HCT116 (cell line): ENCODE results near the gene SLCO2A1. TPM values are rescaled to one million over a fixed set of nuclear protein-coding genes. Genes with fewer than 3 reads are reported as not detected.

Experiments used
- ATAC-seq: fragments of 200-7000 bp; cut with Tn5 transposase; 2 replicates; pipeline ENCODE4 v1.9.1; 2020; ENCODE audit warnings: mild to moderate bottlenecking, moderate library complexity
- BruUV-seq: library from RNA; stranded (reverse); fragments of 400-500 nt; replicated peaks from 2 replicates; lab custom pipeline; 2021; lab: Mats Ljungman, UMichigan
- CTCF ChIA-PET: fragments of 300-600 bp; sonication (Branson Sonifier 250); formaldehyde crosslinking; loops from one replicate; lab custom pipeline; 2021; ENCODE audit warnings: antibody characterized with exemption; lab: Charles Lee
- POLR2A ChIA-PET: fragments of 300-600, 350-600 bp; sonication (Branson Sonifier 250); formaldehyde crosslinking; loops from one replicate; lab custom pipeline; 2021; ENCODE audit warnings: antibody characterized with exemption; lab: Charles Lee
- RAD21 ChIA-PET, 2 experiments: fragments of 300-600 bp; sonication (Branson Sonifier 250); formaldehyde crosslinking; loops; one replicate each; lab custom pipeline; 2023; ENCODE audit warnings: low total read pairs in 2 of 2; ENCODE audit not compliant: uncharacterized antibody in 2 of 2, unreplicated experiment in 2 of 2, low non-redundant PET in 1 of 2; lab: Charles Lee
- DNase-seq: peaks from one replicate; pipeline ENCODE4 v3.0.0-alpha.2; 2010; ENCODE audit warnings: low read depth, low spot score
- H2AFZ ChIP-seq: fragments of 200-600 bp; shearing (Covaris generic), sonication (generic); 2 replicates; pipeline ENCODE4 v1.6.1; 2017; ENCODE audit warnings: low read depth, mixed run types, mixed read lengths, antibody characterized with exemption, low read length; ENCODE audit not compliant: poor library complexity, severe bottlenecking
- H3K27ac ChIP-seq: 2 replicates; pipeline ENCODE4 v1.5.1; 2012; ENCODE audit warnings: low read depth, low read length
- H3K27me3 ChIP-seq: fragments of 200-600 bp; sonication (generic); 2 replicates; pipeline ENCODE4 v1.6.1; 2016; ENCODE audit warnings: mixed run types, low read length, mixed read lengths; ENCODE audit not compliant: insufficient read depth
- H3K36me3 ChIP-seq, 2 experiments: fragments of 200-500 bp in 1 of 2; fragments of 200-600 bp in 1 of 2; sonication (Bioruptor generic) in 1 of 2; sonication (generic) in 1 of 2; 2 replicates each; pipeline versions ENCODE4 v1.5.1 to v1.6.1; 2014 to 2016; ENCODE audit warnings: low read length in 2 of 2, inconsistent platforms in 1 of 2, mixed read lengths in 1 of 2, mixed run types in 1 of 2; ENCODE audit not compliant: insufficient read depth in 2 of 2, control insufficient read depth in 1 of 2
- H3K4me1 ChIP-seq, 2 experiments: fragments of 200-600 bp in 1 of 2; sonication (generic) in 1 of 2; 2 replicates each; pipeline versions ENCODE4 v1.5.1 to v1.6.1; 2012 to 2017; ENCODE audit warnings: low read length in 2 of 2, inconsistent platforms in 1 of 2, mild to moderate bottlenecking in 1 of 2, mixed read lengths in 1 of 2, mixed run types in 1 of 2, moderate library complexity in 1 of 2; ENCODE audit not compliant: insufficient read depth in 2 of 2, control insufficient read depth in 1 of 2
- H3K4me2 ChIP-seq: fragments of 200-600 bp; sonication (generic); 2 replicates; pipeline ENCODE4 v1.6.1; 2017; ENCODE audit warnings: mixed run types, low read length, mixed read lengths
- H3K4me3 ChIP-seq, 2 experiments: fragments of 200-600 bp in 1 of 2; sonication (generic) in 1 of 2; replicated peaks in 1 of 2; 2 replicates each; pipeline ENCODE4 v1.5.1; 2011 to 2016; ENCODE audit warnings: low read length in 2 of 2, control low read depth in 1 of 2, low read depth in 1 of 2, mild to moderate bottlenecking in 1 of 2, mixed read lengths in 1 of 2, mixed run types in 1 of 2
- H3K79me2 ChIP-seq: fragments of 200-600 bp; sonication (generic); 2 replicates; pipeline ENCODE4 v1.6.1; 2017; ENCODE audit warnings: mild to moderate bottlenecking, mixed run types, low read length, moderate library complexity, mixed read lengths; ENCODE audit not compliant: insufficient read depth
- H3K9ac ChIP-seq: fragments of 200-600 bp; sonication (generic); 2 replicates; pipeline ENCODE4 v1.6.1; 2016; ENCODE audit warnings: low read length, mixed read lengths
- H3K9me2 ChIP-seq: fragments of 200-600 bp; sonication (generic), shearing (Covaris generic); 2 replicates; pipeline ENCODE4 v1.6.1; 2017; ENCODE audit warnings: mixed run types, mild to moderate bottlenecking, moderate library complexity; ENCODE audit not compliant: insufficient read depth
- H3K9me3 ChIP-seq, 2 experiments: fragments of 200-500 bp in 1 of 2; fragments of 200-600 bp in 1 of 2; sonication (Bioruptor generic) in 1 of 2; sonication (generic) in 1 of 2; 2 replicates each; pipeline ENCODE4 v1.6.1; 2014 to 2017; ENCODE audit warnings: low read length in 2 of 2, mixed read lengths in 2 of 2, inconsistent platforms in 1 of 2, low read depth in 1 of 2, mild to moderate bottlenecking in 1 of 2, mixed run types in 1 of 2, moderate library complexity in 1 of 2; ENCODE audit not compliant: control insufficient read depth in 1 of 2, insufficient read depth in 1 of 2
- H4K20me1 ChIP-seq: fragments of 200-600 bp; sonication (generic), shearing (Covaris generic); 2 replicates; pipeline ENCODE4 v1.6.1; 2017; ENCODE audit warnings: mixed run types, mild to moderate bottlenecking, moderate library complexity; ENCODE audit not compliant: insufficient read depth
- CEBPB ChIP-seq: IDR thresholded peaks from 2 replicates; pipeline ENCODE4 v1.6.1; 2012; ENCODE audit warnings: low read depth
- EGR1 ChIP-seq: IDR thresholded peaks from 2 replicates; pipeline ENCODE4 v1.6.1; 2012; ENCODE audit warnings: low read depth
- ELF1 ChIP-seq: IDR thresholded peaks from 2 replicates; pipeline ENCODE4 v1.6.1; 2012; ENCODE audit warnings: low read depth, borderline replicate concordance
- EZH2phosphoT487 ChIP-seq: fragments of 200-600 bp; IDR thresholded peaks from 2 replicates; pipeline ENCODE4 v1.6.1; 2018; ENCODE audit warnings: antibody characterized with exemption, borderline replicate concordance
- FOSL1 ChIP-seq: IDR thresholded peaks from 2 replicates; pipeline ENCODE4 v1.6.1; 2012; ENCODE audit warnings: low read depth
- POLR2AphosphoS5 ChIP-seq: IDR thresholded peaks from 2 replicates; pipeline ENCODE4 v1.6.1; 2011; ENCODE audit warnings: mild to moderate bottlenecking, low read depth, low read length, moderate library complexity
- SP1 ChIP-seq: IDR thresholded peaks from 2 replicates; pipeline ENCODE4 v1.6.1; 2012; ENCODE audit warnings: low read depth
- YY1 ChIP-seq: IDR thresholded peaks from 2 replicates; pipeline ENCODE4 v1.6.1; 2011; ENCODE audit warnings: low read length, low read depth, moderate library complexity, mild to moderate bottlenecking; ENCODE audit not compliant: insufficient replicate concordance; ENCODE audit errors: extremely low read depth
- ZFX ChIP-seq: fragments of 450-650 bp; IDR thresholded peaks from 2 replicates; pipeline ENCODE4 v1.6.1; 2017
- ZNF274 ChIP-seq: fragments of 200-500 bp; sonication (Bioruptor generic); IDR thresholded peaks from 2 replicates; pipeline ENCODE4 v1.6.1; 2014; ENCODE audit warnings: mild to moderate bottlenecking, low read depth, low read length, inconsistent platforms
- intact Hi-C: fragments of 100-400 bp; cut with micrococcal nuclease; formaldehyde crosslinking; loops from 2 replicates; pipeline ENCODE4 v1.10.0; 2022
- total RNA-seq: library from RNA; stranded (reverse); gene quantifications from one replicate; pipeline ENCODE4 v1.2.1, GENCODE V29; 2021; ENCODE audit not compliant: unreplicated experiment
- TF ChIP-seq, protein P1 (sequence below): IDR thresholded peaks from 2 replicates; pipeline ENCODE4 v1.6.1; 2011; ENCODE audit warnings: mild to moderate bottlenecking, low read length, moderate library complexity; ENCODE audit not compliant: insufficient replicate concordance; ENCODE audit errors: extremely low read depth
- TF ChIP-seq, protein P2 (sequence below): IDR thresholded peaks from 2 replicates; pipeline ENCODE4 v1.6.1; 2012; ENCODE audit warnings: low read depth
- TF ChIP-seq, protein P3 (sequence below), 3 experiments: fragments of 200-600 bp in 1 of 3; sonication (generic) in 1 of 3; IDR thresholded peaks in 2 of 3; conservative IDR thresholded peaks in 1 of 3; 2 replicates each; pipeline ENCODE4 v1.5.1; 2012 to 2017; ENCODE audit warnings: low read depth in 2 of 3, low read length in 2 of 3, antibody characterized with exemption in 1 of 3, borderline replicate concordance in 1 of 3, control low read depth in 1 of 3, mild to moderate bottlenecking in 1 of 3, mixed read lengths in 1 of 3, mixed run types in 1 of 3, moderate library complexity in 1 of 3; ENCODE audit not compliant: insufficient read depth in 1 of 3
- TF ChIP-seq, protein P4 (sequence below): IDR thresholded peaks from 2 replicates; pipeline ENCODE4 v1.6.1; 2012

Gene SLCO2A1
- total RNA-seq, 1 experiment from 2014 or later, result 0.52 TPM

DNA sequence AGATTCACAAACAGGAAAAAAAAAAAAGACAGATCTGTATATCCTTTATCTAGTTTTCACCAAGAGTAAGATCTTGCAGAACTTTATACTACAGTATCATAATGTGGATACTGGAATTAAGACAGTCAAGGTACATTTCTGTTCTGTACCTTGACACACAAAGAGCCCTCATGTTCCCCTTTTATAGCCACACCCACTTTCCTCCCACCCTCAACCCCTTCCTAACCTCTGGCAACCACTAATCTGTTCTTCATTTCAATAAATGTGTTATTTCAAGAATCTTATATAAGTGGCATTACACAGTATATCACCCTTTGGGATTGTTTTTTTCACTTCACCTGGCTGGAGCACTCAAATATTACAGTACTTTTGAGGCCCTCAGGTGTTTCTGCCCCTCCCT lies 130.4 kb downstream of the SLCO2A1 start (continued):
- TF ChIP-seq ZNF274 (no peak), FOSL1 (no peak), CEBPB (no peak)
- TF ChIP-seq, protein P1, sequence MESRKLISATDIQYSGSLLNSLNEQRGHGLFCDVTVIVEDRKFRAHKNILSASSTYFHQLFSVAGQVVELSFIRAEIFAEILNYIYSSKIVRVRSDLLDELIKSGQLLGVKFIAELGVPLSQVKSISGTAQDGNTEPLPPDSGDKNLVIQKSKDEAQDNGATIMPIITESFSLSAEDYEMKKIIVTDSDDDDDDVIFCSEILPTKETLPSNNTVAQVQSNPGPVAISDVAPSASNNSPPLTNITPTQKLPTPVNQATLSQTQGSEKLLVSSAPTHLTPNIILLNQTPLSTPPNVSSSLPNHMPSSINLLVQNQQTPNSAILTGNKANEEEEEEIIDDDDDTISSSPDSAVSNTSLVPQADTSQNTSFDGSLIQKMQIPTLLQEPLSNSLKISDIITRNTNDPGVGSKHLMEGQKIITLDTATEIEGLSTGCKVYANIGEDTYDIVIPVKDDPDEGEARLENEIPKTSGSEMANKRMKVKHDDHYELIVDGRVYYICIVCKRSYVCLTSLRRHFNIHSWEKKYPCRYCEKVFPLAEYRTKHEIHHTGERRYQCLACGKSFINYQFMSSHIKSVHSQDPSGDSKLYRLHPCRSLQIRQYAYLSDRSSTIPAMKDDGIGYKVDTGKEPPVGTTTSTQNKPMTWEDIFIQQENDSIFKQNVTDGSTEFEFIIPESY, result no peak

DNA sequence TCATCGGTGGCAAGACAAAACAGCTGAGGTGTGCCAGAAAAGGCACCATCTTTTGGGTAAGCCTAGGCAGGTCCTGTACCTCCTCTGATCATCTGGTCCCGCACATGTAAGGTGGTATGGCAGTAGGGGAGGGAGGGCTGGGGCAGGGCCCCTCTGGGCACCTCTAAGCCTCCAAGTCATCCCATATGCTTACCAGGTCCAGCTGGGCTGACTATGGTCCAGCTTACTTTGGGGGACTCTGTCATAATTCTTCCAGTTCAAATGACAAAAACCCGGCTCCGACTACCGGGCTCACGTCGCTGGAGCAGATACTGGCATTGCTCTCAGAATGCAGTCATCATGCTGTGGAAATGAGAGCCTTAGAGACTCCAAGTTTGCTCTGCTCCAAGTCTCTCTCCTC lies 132.2 kb downstream of the SLCO2A1 start:
- Histone ChIP-seq H4K20me1 (no peaks in the 10 kb centered on the region), H3K9me3 (no peaks in the 10 kb centered on the region; a peak in 1 of 4 replicates), H2AFZ (no peak overlapping the region), H3K36me3 (no peaks in the 10 kb centered on the region), H3K27me3 (no peaks in the 10 kb centered on the region), H3K79me2 (no peaks in the 10 kb centered on the region), H3K27ac (no peak overlapping the region), H3K9me2 (no peaks in the 10 kb centered on the region), H3K4me3 (no peak overlapping the region), H3K4me1 (peaks cover 6 to 10% of the 10 kb centered on the region in 2 experiments; a peak in 3 of 4 replicates), H3K9ac (no peak overlapping the region), H3K4me2 (no peak overlapping the region)
- CTCF ChIA-PET, result no interaction called here
- no TSS peak for BruUV-seq
- DNase-seq, result no peak
- POLR2A ChIA-PET, result no interaction called here
- intact Hi-C loops, result no loop called here
- no peak for ATAC-seq
- RAD21 ChIA-PET, result no interaction called here
- no peak for TF ChIP-seq EZH2phosphoT487
- no peak for TF ChIP-seq POLR2AphosphoS5
- TF ChIP-seq ZNF274, result no peak
- TF ChIP-seq, protein P2, sequence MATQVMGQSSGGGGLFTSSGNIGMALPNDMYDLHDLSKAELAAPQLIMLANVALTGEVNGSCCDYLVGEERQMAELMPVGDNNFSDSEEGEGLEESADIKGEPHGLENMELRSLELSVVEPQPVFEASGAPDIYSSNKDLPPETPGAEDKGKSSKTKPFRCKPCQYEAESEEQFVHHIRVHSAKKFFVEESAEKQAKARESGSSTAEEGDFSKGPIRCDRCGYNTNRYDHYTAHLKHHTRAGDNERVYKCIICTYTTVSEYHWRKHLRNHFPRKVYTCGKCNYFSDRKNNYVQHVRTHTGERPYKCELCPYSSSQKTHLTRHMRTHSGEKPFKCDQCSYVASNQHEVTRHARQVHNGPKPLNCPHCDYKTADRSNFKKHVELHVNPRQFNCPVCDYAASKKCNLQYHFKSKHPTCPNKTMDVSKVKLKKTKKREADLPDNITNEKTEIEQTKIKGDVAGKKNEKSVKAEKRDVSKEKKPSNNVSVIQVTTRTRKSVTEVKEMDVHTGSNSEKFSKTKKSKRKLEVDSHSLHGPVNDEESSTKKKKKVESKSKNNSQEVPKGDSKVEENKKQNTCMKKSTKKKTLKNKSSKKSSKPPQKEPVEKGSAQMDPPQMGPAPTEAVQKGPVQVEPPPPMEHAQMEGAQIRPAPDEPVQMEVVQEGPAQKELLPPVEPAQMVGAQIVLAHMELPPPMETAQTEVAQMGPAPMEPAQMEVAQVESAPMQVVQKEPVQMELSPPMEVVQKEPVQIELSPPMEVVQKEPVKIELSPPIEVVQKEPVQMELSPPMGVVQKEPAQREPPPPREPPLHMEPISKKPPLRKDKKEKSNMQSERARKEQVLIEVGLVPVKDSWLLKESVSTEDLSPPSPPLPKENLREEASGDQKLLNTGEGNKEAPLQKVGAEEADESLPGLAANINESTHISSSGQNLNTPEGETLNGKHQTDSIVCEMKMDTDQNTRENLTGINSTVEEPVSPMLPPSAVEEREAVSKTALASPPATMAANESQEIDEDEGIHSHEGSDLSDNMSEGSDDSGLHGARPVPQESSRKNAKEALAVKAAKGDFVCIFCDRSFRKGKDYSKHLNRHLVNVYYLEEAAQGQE, result no peak
- TF ChIP-seq SP1, result no peak
- TF ChIP-seq ZFX, result no peak
- TF ChIP-seq YY1, result no peak
- no peak for TF ChIP-seq FOSL1
- TF ChIP-seq CEBPB, result no peak
- TF ChIP-seq, protein P3, sequence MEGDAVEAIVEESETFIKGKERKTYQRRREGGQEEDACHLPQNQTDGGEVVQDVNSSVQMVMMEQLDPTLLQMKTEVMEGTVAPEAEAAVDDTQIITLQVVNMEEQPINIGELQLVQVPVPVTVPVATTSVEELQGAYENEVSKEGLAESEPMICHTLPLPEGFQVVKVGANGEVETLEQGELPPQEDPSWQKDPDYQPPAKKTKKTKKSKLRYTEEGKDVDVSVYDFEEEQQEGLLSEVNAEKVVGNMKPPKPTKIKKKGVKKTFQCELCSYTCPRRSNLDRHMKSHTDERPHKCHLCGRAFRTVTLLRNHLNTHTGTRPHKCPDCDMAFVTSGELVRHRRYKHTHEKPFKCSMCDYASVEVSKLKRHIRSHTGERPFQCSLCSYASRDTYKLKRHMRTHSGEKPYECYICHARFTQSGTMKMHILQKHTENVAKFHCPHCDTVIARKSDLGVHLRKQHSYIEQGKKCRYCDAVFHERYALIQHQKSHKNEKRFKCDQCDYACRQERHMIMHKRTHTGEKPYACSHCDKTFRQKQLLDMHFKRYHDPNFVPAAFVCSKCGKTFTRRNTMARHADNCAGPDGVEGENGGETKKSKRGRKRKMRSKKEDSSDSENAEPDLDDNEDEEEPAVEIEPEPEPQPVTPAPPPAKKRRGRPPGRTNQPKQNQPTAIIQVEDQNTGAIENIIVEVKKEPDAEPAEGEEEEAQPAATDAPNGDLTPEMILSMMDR (IDR thresholded peaks at IDR 0.05 in 2 of 3, conservative IDR thresholded peaks at IDR 0.05 in 1 of 3; ENCODE audit: borderline replicate concordance in 1 of 3, insufficient read depth in 1 of 3, low read depth in 2 of 3, low read length in 2 of 3), result no peak
- no peak for TF ChIP-seq ELF1
- TF ChIP-seq, protein P1, result no peak
- TF ChIP-seq EGR1, result no peak
- TF ChIP-seq, protein P4, sequence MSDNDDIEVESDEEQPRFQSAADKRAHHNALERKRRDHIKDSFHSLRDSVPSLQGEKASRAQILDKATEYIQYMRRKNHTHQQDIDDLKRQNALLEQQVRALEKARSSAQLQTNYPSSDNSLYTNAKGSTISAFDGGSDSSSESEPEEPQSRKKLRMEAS, result no peak
